ENCODE measurements around the gene POP4. TPM values are rescaled to one million over a fixed set of nuclear protein-coding genes. Genes with fewer than 3 reads are reported as not detected.
A peak's percentile ranks its signal among the peaks of the same experiment; 100 is the strongest.
"Not testable (repeated sequence)": the region's sequence is repeated elsewhere in the genome, so short reads cannot be mapped to it uniquely, and the experiment has no call there.

Gene POP4
- 31.4 TPM for total RNA-seq

- H3K36me3 ChIP-seq, result peaks cover 0 to 9% of the 10 kb centered on the region in 2 donors
- DNase-seq (ENCODE audit: extremely low spot score in 2 of 2), result peak; percentile 97 to 98
- peaks cover 20% of the 10 kb centered on the region for H3K4me1 ChIP-seq
- H3K27me3 ChIP-seq, result no peaks in the 10 kb centered on the region
- intact Hi-C loops (cut with DNase I), result loop anchor here (5.0 kb wide), 1 partner anchor 56 kb away; no protein-coding TSS in a partner anchor
- TF ChIP-seq CTCF (IDR thresholded peaks at IDR 0.05), result peak in 1 of 3 experiments; percentile 18
- peak in 1 of 2 donors; percentile 96 for TF ChIP-seq POLR2A (IDR thresholded peaks at IDR 0.05)
- peak; percentile 100 for TF ChIP-seq POLR2AphosphoS5 (IDR thresholded peaks at IDR 0.05; ENCODE audit: insufficient read depth in 1 of 2, low read depth in 1 of 2)
- H3K27ac ChIP-seq, result peak within 1 kb of the TSS; percentile 92
- no peaks in the 10 kb centered on the region for H3K9me3 ChIP-seq
- H3K4me3 ChIP-seq, result peak within 1 kb of the TSS; percentile 78 to 89
Measured at GRCh38 chr19:29605653-29606419, at the start of gene POP4. POP4 (plus strand) TSS chr19:29606283; CDS start chr19:29606319, 36 bp downstream.

GRCh38 chr19:29559110-29559509, 47.0 kb upstream of the POP4 start:
- H3K9me3 ChIP-seq; DNase-seq (ENCODE audit: extremely low spot score in 2 of 2); H3K4me1 ChIP-seq; H3K4me3 ChIP-seq; intact Hi-C loops (cut with DNase I); H3K27ac ChIP-seq; H3K36me3 ChIP-seq; H3K27me3 ChIP-seq: not testable (repeated sequence)

GRCh38 chr19:29559743-29560142, 46.3 kb upstream of the POP4 start:
- intact Hi-C loops (cut with DNase I), result no loop called here
- Histone ChIP-seq H3K36me3 (no peaks in the 10 kb centered on the region), H3K4me1 (no peaks in the 10 kb centered on the region), H3K9me3 (peaks cover 4% of the 10 kb centered on the region), H3K4me3 (no peak overlapping the region), H3K27me3 (no peaks in the 10 kb centered on the region), H3K27ac (no peak overlapping the region)
- DNase-seq (ENCODE audit: extremely low spot score in 2 of 2), result no peak
- no peak for TF ChIP-seq POLR2AphosphoS5 (IDR thresholded peaks at IDR 0.05; ENCODE audit: insufficient read depth in 1 of 2, low read depth in 1 of 2)
- no peak for TF ChIP-seq CTCF (IDR thresholded peaks at IDR 0.05)
- no peak for TF ChIP-seq POLR2A (IDR thresholded peaks at IDR 0.05)

GRCh38 chr19:29560313-29561075, 45.6 kb upstream of the POP4 start:
- DNase-seq (ENCODE audit: extremely low spot score in 2 of 2), result peak; percentile 58
- Histone ChIP-seq H3K27me3 (no peaks in the 10 kb centered on the region), H3K27ac (no peak overlapping the region), H3K9me3 (peaks cover 4% of the 10 kb centered on the region), H3K4me3 (no peak overlapping the region), H3K36me3 (no peaks in the 10 kb centered on the region), H3K4me1 (no peaks in the 10 kb centered on the region)
- intact Hi-C loops (cut with DNase I), result no loop called here
- no peak for TF ChIP-seq CTCF (IDR thresholded peaks at IDR 0.05)
- no peak for TF ChIP-seq POLR2A (IDR thresholded peaks at IDR 0.05)
- no peak for TF ChIP-seq POLR2AphosphoS5 (IDR thresholded peaks at IDR 0.05; ENCODE audit: insufficient read depth in 1 of 2, low read depth in 1 of 2)

GRCh38 chr19:29561601-29562000, 44.5 kb upstream of the POP4 start:
- Histone ChIP-seq H3K27me3 (no peaks in the 10 kb centered on the region), H3K4me3 (no peak overlapping the region), H3K36me3 (no peaks in the 10 kb centered on the region), H3K9me3 (peaks cover 4% of the 10 kb centered on the region), H3K27ac (no peak overlapping the region), H3K4me1 (no peaks in the 10 kb centered on the region)
- intact Hi-C loops (cut with DNase I), result no loop called here
- no peak for TF ChIP-seq POLR2AphosphoS5 (IDR thresholded peaks at IDR 0.05; ENCODE audit: insufficient read depth in 1 of 2, low read depth in 1 of 2)
- TF ChIP-seq POLR2A (IDR thresholded peaks at IDR 0.05), result no peak
- no peak for TF ChIP-seq CTCF (IDR thresholded peaks at IDR 0.05)
- DNase-seq (ENCODE audit: extremely low spot score in 2 of 2), result no peak
